Activated T-helper 17 cell treated with anti-CD3 and anti-CD28 coated beads, Interleukin-2, amount 50 U/mL, for 72 hours (primary cell): ENCODE data around the gene HJURP. TPM values are rescaled to one million over a fixed set of nuclear protein-coding genes. Genes with fewer than 3 reads are reported as not detected.

Experiments used
- ATAC-seq: fragments of 150-1000 bp; cut with Tn5 transposase; replicated peaks from 2 replicates; pipeline ENCODE4 v1.10.0; 2021; ENCODE audit warnings: mild to moderate bottlenecking, moderate library complexity
- H3K27ac Mint-ChIP-seq: one replicate; pipeline ENCODE4 v1.8.0; 2022; ENCODE audit warnings: mixed read lengths
- H3K27me3 Mint-ChIP-seq: one replicate; pipeline ENCODE4 v1.8.0; 2022; ENCODE audit warnings: mixed read lengths
- H3K36me3 Mint-ChIP-seq: one replicate; pipeline ENCODE4 v1.8.0; 2022; ENCODE audit warnings: low read depth, mild to moderate bottlenecking, mixed read lengths
- H3K4me1 Mint-ChIP-seq: one replicate; pipeline ENCODE4 v1.8.0; 2022; ENCODE audit warnings: mixed read lengths
- H3K4me3 Mint-ChIP-seq: one replicate; pipeline ENCODE4 v1.8.0; 2022; ENCODE audit warnings: mild to moderate bottlenecking, mixed read lengths
- H3K9me3 Mint-ChIP-seq: one replicate; pipeline ENCODE4 v1.8.0; 2022; ENCODE audit warnings: mixed read lengths
- total RNA-seq, 2 donors: library from RNA; stranded (reverse); gene quantifications; one replicate each; pipeline ENCODE4 v1.2.3, GENCODE V29; 2022

HJURP gene
- total RNA-seq, 2 donors from 2014 or later = 90.4 to 147 TPM

DNA sequence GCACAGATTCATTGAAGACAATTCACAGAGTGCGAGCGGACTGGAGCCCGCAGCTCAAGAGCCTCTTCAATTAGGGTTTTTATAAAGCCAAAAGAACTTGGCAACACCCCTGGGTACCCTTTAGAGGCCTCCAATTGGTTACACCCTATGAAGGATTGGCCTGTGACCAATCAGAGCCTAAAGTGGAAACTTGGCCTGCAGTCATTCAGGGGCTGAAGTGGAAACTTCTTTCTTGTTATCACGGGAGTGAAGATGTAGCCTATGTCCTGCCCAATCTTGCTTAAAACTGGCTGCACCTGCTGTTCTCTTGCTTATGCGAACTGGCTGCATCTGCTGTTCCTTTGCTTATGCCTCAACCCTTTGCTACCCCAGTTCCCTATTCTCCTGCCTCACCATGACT is 1.8 kb upstream of the HJURP start:
- H3K36me3 Mint-ChIP-seq = peaks cover 34% of the 10 kb centered on the region
- ATAC-seq = no peak
- no peak overlapping the region for H3K27ac Mint-ChIP-seq
- peaks cover 8% of the 10 kb centered on the region for H3K27me3 Mint-ChIP-seq
- H3K4me3 Mint-ChIP-seq = peak overlapping the region; percentile 94
- H3K9me3 Mint-ChIP-seq = no peaks in the 10 kb centered on the region
- peaks cover 22% of the 10 kb centered on the region for H3K4me1 Mint-ChIP-seq

DNA sequence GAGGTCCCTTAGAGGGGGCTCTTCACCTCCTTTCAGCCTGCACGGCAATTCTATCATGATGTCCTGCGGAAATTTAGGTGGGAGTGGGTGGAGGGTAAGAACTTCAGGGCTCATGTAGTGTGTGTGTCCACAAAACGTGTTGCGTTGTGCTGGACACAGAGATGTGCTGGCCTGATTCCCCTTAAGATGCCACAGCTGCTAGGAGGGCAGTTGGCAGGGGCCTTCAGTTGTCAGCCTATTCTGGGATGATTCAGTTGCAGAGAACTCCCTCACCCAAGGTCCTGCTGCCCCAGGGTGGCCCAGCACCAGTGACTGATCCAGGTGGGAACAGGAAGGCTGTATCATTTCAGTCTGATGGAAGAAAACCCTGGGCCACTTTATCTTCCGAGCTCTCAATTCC is 1.0 kb upstream of the HJURP start:
- Mint-ChIP-seq H3K4me3 (peak overlapping the region; percentile 94), H3K27me3 (peaks cover 8% of the 10 kb centered on the region), H3K9me3 (no peaks in the 10 kb centered on the region), H3K36me3 (peaks cover 43% of the 10 kb centered on the region), H3K27ac (no peak overlapping the region), H3K4me1 (peaks cover 22% of the 10 kb centered on the region)
- ATAC-seq = no peak

DNA sequence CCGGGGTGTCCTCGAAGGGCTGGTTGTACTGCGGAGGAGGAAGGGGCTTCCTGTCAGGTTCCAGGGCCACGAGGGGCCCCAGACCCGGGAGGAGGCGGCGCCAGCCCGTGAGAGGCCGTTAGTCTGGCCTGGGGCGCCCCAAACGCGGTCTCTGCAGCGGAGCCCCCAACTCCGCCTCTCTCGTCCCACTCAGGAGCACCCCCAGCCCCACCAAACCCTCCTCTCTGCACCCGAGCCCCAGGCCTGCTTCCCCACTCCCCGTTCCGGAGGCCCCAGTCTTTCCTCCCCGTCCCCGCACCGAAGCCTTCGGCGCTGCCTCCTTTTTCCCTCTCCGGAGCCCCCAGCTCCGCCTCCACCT is 473 bp downstream of the HJURP start:
- Mint-ChIP-seq H3K27me3 (peaks cover 8% of the 10 kb centered on the region), H3K4me3 (peak overlapping the region; percentile 94), H3K4me1 (peaks cover 26% of the 10 kb centered on the region), H3K9me3 (no peaks in the 10 kb centered on the region), H3K36me3 (peaks cover 57% of the 10 kb centered on the region), H3K27ac (peak overlapping the region; percentile 96)
- ATAC-seq = no peak

DNA sequence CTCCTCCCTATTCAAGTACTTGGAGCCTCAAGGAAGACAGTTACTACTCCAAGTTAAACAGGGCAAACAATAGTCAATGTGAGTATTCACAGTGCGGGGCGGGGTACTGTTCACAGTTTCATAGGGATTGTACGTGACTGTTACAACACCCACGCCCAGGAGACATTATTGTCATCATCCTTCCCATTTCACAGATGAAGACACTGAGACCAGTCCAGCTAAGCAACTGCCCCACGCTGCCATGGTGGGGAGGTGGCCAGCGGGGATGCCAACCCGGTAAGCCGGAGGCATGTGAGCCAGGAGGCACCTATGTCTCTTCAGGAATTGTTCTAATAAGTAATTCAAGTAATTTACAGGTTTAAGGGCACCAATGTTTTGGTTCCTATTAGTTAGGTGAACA is 982 bp downstream of the HJURP start:
- peak; percentile 20 for ATAC-seq
- H3K4me3 Mint-ChIP-seq = peak overlapping the region; percentile 94
- peak overlapping the region; percentile 96 for H3K27ac Mint-ChIP-seq
- no peaks in the 10 kb centered on the region for H3K9me3 Mint-ChIP-seq
- peaks cover 8% of the 10 kb centered on the region for H3K27me3 Mint-ChIP-seq
- peaks cover 62% of the 10 kb centered on the region for H3K36me3 Mint-ChIP-seq
- H3K4me1 Mint-ChIP-seq = peaks cover 32% of the 10 kb centered on the region

DNA sequence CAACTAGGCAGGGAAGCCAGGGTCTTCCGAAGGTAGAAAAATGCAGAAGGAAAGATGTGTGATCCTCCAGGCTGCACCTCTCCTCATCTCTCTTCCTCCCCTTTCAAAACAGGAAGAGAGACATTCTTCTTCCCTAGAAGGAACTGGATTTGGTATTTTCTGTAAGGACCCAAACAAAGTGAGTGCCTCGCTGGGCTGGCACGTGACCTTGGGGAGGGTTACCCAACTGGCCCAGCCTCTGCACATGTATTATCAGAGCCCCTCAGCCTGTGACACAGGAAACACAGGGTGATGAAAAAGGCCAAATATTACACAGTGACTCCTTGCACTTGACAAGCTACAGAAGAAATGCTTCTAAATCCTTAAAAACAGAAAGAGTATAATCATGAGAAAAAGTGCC is 2.3 kb downstream of the HJURP start:
- no peaks in the 10 kb centered on the region for H3K9me3 Mint-ChIP-seq
- ATAC-seq = no peak
- peaks cover 8% of the 10 kb centered on the region for H3K27me3 Mint-ChIP-seq
- peak overlapping the region; percentile 94 for H3K4me3 Mint-ChIP-seq
- H3K4me1 Mint-ChIP-seq = peaks cover 33% of the 10 kb centered on the region
- H3K36me3 Mint-ChIP-seq = peaks cover 75% of the 10 kb centered on the region
- H3K27ac Mint-ChIP-seq = no peak overlapping the region

DNA sequence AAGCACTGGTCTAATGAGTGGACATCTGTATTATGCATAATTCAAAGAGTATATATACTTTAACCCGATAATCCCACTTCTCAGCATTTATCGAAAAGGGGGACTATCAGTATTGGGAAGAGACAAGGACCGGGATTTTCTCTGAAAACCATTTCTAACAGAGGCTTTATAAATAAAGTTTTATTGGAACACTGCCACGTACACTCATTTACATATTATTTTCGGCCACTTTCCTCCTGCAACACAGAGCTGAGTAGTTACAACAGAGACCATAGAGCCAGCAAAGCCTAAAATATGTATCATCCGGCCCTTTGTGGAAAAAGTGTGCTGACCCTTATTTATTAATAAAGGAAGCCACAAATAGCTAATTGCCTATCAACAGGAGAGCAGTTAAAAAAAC is 3.2 kb downstream of the HJURP start:
- no peaks in the 10 kb centered on the region for H3K9me3 Mint-ChIP-seq
- no peak overlapping the region for H3K4me3 Mint-ChIP-seq
- peaks cover 33% of the 10 kb centered on the region for H3K4me1 Mint-ChIP-seq

DNA sequence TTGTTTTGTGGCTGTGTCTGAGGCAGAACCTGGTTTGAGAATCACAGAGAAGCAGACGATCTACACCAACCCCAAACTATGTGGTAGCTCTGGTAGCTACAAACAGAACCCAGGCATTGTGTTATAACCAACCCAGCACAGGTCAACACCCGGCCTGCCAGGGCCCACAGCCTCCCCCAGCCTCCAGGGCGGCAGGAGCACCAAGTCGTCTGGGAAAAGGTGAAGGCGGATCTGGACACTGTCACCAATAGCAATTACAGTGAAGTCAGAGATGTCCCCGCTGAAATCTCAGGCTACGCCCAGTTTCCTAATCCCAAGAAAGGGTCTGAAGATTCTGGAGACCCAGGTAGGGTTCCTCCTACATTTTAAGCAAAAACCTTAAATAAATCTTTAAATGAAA is 3.6 kb downstream of the HJURP start:
- ATAC-seq = no peak
- Mint-ChIP-seq H3K36me3 (peaks cover 89% of the 10 kb centered on the region), H3K4me3 (no peak overlapping the region), H3K4me1 (peaks cover 31% of the 10 kb centered on the region), H3K9me3 (no peaks in the 10 kb centered on the region), H3K27me3 (peaks cover 8% of the 10 kb centered on the region), H3K27ac (no peak overlapping the region)

More for the DNA sequence above, 3.2 kb downstream of the HJURP start:
- H3K36me3 Mint-ChIP-seq = peaks cover 84% of the 10 kb centered on the region
- H3K27me3 Mint-ChIP-seq = peaks cover 8% of the 10 kb centered on the region
- H3K27ac Mint-ChIP-seq = no peak overlapping the region
- no peak for ATAC-seq

DNA sequence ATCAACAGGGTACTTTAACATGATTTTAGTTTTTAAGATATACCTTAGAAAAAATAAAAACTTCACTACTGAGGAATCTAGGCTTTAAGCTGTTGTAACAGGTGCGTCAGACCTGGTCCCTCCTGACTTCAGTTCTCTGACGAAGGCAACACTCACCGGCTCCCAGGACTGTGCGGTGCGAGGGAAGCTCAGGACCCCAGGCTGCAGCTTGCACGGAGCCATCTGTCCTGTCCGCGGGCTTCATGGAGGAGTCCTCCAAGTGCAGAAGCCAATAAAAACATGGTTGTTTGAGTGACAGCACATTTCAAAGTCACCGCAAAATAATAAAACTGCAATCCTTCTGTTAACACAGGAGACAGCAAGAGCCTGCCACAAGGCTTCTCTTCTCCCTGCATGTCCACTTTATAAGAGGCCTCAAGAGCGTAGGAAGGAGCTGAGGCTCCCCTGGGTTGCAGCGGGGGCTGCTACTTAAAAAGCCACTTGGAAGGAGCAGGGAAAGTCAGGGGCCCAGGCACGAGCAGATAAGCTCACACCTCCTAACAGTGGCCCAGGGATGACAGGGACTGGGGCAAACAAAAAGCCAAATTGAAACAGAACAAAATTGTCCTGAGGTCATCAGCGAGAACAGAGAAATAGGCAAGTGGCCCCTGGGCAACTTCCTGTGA is 4.6 kb downstream of the HJURP start:
- H3K4me1 Mint-ChIP-seq = peaks cover 25% of the 10 kb centered on the region
- H3K27ac Mint-ChIP-seq = no peak overlapping the region
- H3K36me3 Mint-ChIP-seq = peaks cover 98% of the 10 kb centered on the region
- peaks cover 8% of the 10 kb centered on the region for H3K27me3 Mint-ChIP-seq
- H3K4me3 Mint-ChIP-seq = no peak overlapping the region
- H3K9me3 Mint-ChIP-seq = no peaks in the 10 kb centered on the region
- ATAC-seq = no peak

DNA sequence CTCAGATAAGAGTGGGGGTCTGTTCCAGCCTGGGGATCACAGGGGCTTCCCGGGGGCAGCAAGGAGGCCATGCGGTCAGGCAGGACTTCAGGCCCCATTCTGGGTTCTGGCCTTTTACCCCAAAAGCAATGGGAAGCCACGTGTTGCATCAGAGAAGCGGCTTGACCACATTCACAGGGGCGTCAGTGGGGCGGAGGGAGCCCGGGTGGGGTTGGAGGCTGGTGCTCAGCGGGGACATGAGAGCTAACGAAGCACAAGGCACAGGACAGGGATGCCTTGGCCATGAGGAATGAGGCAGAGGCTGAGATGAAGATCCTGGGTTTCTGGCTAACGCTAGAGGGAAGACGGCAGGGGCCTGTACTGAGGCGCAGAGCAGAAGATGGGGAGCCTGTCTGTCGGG is 6.1 kb downstream of the HJURP start:
- Mint-ChIP-seq H3K4me3 (no peak overlapping the region), H3K27ac (no peak overlapping the region), H3K36me3 (peaks cover 100% of the 10 kb centered on the region), H3K27me3 (peaks cover 4% of the 10 kb centered on the region), H3K4me1 (peaks cover 18% of the 10 kb centered on the region), H3K9me3 (no peaks in the 10 kb centered on the region)
- no peak for ATAC-seq

DNA sequence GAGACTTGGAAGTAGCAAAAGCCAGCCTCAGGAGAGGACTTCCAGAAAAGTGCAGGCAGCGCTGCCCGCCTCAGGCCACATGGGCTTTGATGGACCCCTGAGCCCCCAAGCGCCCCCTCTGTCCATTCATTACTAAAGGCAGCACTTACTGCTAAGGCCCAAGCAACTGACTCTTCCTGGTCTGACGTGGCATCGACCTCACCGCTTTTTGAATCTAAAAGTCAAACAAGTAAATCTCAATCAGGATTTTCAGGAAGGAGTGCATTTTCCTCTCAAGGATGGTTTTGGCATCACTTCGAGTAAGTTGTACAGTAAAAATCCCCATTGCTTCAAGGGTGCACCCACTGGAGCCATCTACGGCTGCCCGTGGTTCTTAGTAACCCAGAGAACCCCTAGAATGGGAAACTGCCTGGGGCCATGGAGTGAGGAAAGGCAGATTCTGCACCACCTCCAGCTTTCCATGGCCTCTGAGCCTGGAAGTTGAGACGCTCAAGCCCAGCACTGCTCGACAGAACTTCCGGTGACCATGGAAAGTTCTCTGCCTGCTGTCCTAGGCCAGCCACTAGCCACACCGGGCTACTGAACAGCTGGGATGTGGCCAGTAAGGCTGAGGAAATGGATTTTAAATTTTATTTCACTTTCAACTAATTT is 7.0 kb downstream of the HJURP start:
- Mint-ChIP-seq H3K4me1 (peaks cover 13% of the 10 kb centered on the region), H3K27ac (no peak overlapping the region), H3K36me3 (peaks cover 100% of the 10 kb centered on the region), H3K4me3 (no peak overlapping the region), H3K27me3 (peaks cover under 1% of the 10 kb centered on the region), H3K9me3 (no peaks in the 10 kb centered on the region)
- ATAC-seq = no peak

DNA sequence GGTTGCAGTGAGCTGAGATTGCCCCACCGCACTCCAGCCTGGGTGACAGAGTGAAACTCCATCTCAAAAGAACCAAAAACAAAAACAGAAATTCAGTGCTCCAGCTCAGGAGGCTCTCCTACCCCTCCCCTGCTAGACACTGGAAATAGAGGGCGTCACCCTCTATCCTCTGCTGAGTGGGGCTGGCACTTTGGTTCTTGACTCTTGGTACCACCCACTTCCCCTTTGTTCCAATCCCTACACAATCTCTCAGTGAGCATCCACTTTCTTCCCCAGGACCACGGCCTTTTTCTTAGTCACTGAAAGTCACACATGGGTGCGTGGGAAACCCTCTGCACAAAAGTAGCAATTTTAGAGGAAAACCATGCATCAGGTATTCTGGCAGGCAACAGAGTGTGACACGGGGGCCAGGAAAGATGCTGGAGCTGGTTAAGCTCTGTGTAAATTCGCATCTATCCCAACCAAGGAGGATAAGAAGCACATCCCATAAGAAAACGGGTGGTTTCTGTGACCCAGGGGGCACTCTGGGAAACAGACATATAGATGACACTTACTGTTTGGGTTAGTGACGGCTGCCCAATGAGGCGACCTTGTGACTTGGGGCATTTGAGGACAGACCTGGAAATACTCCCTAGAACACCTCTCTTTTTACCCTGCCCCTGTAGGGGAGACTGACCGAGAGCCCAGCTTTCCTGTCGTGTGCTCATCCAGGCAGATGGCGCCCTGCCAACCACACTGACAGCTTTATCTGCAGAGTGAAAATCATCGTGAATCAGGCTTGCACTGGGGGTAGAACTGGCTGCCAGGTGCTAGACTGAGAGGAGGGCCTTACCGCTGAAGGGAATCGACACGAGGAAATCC is 7.7 kb downstream of the HJURP start:
- no peak overlapping the region for H3K4me3 Mint-ChIP-seq
- peaks cover 11% of the 10 kb centered on the region for H3K4me1 Mint-ChIP-seq

DNA sequence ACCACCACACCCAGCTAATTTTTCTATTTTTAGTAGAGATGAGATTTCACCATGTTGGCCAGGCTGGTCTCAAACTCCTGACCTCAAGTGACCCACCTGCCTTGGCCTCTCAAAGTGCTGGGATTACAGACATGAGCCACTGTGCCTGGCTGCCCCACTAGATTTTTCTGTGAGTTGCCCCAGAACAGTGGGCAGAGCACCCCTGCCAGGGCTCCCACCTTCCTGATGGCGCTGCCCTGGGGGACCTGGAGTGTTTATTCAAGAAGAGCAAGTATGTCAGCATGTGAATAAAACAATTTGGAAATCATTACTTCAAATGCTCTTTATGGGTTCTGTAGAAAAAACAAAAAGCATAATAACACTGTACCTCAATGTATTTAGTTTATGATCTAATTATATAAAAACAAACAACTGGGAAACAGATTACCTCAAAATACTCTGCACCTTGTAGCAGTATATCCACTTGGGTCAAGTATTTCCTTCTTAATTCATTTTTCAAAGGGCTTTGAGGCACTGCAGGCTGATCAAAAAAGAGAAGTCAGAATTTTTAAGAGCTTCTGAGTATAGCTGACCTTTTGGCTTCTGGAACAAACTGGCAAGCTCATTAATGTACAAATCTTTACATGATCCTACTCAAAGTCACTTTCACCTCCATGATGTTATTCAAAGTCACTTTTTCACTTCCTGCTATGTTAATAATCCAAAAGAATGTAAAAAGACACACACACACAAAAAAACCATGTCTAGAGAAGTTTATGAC is 8.9 kb downstream of the HJURP start:
- Mint-ChIP-seq H3K9me3 (no peaks in the 10 kb centered on the region), H3K4me1 (peaks cover 11% of the 10 kb centered on the region), H3K4me3 (no peak overlapping the region), H3K27me3 (no peaks in the 10 kb centered on the region), H3K27ac (no peak overlapping the region), H3K36me3 (peaks cover 100% of the 10 kb centered on the region)
- no peak for ATAC-seq

More for the DNA sequence above, 7.7 kb downstream of the HJURP start:
- peaks cover 100% of the 10 kb centered on the region for H3K36me3 Mint-ChIP-seq
- H3K9me3 Mint-ChIP-seq = no peaks in the 10 kb centered on the region
- H3K27me3 Mint-ChIP-seq = no peaks in the 10 kb centered on the region
- ATAC-seq = no peak
- H3K27ac Mint-ChIP-seq = no peak overlapping the region

DNA sequence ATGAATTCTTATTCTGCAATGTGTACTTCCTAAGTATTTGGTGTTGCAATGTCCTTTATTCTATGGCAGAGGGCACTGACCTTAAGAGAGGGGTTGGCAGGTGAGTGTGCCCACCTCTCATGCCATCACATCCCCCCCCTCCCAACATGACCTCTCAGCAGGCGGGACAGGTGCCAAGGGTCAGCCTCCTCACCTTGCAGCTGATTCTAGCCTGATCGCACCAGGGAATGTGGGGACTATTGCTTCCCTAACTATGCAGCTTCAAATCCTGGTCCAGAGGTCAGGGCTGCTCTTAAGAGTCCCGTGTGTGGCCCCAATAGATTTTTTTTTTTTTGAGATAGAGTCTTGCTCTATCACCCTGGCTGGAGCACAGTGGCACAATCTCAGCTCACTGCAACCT is 9.5 kb downstream of the HJURP start:
- ATAC-seq = no peak
- no peak overlapping the region for H3K27ac Mint-ChIP-seq

DNA sequence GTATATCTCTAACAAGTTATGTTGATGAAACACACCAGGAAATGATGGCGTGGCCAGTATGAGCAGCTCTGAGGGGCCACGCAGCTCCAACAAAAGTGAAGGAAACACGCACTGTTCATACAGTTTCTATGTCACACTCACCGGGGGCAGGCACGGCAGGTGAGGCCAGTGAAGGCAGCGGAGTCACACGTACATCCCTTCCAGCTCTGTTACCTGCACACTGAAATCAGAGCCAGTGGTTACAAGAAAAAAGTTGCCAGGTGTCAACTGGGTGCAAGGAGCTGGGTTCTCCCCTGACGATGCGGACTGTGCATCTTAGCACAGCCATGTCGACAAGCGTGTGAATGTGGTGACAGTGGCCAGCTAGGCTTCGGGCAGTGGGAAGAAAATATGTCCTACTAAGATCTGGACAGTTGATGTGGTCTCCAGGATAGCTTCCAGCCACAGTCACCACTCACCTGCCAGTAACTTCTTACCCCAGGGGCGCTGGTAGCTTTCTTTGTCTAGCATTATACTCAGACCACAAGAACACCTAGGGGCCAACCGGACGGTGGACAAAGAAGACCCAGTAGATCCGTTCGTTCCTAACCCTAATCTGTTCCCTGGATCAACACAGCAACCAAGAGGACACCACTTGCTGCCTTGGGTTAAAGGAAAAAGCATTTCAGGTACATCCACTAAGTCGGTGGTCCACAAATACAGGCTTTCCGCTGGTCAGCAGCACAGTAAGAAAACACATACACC is 10.1 kb downstream of the HJURP start:
- no peaks in the 10 kb centered on the region for H3K9me3 Mint-ChIP-seq
- H3K27ac Mint-ChIP-seq = no peak overlapping the region
- peaks cover 100% of the 10 kb centered on the region for H3K36me3 Mint-ChIP-seq
- H3K4me3 Mint-ChIP-seq = no peak overlapping the region
- ATAC-seq = no peak
- H3K4me1 Mint-ChIP-seq = peaks cover 10% of the 10 kb centered on the region
- no peaks in the 10 kb centered on the region for H3K27me3 Mint-ChIP-seq

More for the DNA sequence above, 9.5 kb downstream of the HJURP start:
- Mint-ChIP-seq H3K4me1 (peaks cover 11% of the 10 kb centered on the region), H3K9me3 (no peaks in the 10 kb centered on the region), H3K27me3 (no peaks in the 10 kb centered on the region), H3K4me3 (no peak overlapping the region), H3K36me3 (peaks cover 100% of the 10 kb centered on the region)
